ENCODE measurements around the gene SMIM20.
A peak's percentile ranks its signal among the peaks of the same experiment; 100 is the strongest.
"Not testable (repeated sequence)": the region's sequence is repeated elsewhere in the genome, so short reads cannot be mapped to it uniquely, and the experiment has no call there.

The SMIM20 gene

DNA sequence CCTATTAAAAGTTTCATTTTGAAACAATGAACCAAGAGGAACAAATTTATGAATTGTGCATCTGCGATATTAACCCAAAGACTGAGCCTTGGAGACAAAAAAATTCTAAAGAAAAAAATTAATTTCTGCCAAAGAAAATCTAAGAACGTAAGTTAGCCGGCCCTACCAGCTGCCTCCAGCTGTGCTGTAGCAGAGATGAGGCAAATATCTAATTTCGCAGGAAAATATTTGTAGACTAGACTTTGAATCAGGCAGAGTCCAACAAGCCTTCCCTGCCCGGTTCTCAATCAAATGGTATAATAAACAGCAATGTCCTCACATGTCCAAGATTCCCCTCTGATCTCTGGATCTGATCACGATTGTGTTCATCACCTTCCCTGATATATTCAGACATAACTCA is 21.2 kb upstream of the SMIM20 start:
- no peak for FAIRE-seq

DNA sequence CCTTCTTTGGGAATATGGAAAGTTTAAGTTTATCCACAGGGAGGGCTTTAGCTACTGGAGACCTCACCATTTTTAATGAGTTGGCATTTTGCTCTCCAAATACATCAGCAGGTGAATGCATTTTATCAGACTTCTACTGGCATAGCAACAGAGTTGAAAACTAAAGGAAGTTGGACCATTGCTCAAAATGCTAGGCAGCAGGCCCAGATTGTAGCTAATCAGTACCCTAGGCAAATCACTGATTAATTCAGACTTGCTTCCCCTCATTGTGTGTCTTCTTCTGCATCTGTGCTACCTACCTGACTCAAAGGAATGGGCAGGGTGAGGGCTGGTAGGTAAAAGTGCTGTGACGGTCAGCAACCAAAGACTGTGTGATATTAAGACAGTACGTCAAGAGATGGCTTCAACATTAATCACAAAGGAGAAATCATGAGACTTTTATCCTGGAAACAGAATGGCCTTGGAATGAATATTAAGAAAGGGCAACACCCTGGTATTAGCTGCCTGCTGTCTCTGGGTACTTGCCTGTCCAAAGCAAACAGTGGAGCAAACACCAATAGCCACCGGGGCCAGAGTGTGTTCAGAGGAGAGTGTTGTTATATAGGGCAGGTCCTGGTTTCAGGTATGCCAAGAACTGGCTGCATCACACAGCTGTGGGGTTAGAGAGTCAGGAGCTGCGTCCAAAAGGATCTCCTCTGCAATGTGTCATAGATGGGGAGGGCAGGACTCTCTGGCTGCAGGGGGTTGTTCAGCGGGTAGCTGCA is 17.1 kb upstream of the SMIM20 start:
- FAIRE-seq = no peak

DNA sequence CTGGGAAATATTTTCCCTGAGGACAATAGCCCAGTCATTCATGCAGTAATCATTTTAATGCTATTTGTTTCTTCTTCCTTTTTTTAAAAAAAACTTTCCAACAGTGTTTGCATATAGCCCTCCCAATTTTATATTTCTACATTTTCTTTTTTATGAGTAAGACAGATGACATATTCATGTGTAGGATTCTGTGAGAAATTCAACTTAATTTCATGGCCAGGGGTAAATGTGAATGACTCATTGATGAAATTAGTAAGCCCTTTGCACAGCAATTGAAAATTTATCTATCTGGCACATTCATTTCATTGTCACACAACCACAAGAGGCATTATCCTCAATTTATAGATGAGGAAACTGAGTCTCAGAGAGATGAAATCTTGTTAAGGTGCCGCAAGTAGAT is 13.7 kb upstream of the SMIM20 start:
- FAIRE-seq = no peak

DNA sequence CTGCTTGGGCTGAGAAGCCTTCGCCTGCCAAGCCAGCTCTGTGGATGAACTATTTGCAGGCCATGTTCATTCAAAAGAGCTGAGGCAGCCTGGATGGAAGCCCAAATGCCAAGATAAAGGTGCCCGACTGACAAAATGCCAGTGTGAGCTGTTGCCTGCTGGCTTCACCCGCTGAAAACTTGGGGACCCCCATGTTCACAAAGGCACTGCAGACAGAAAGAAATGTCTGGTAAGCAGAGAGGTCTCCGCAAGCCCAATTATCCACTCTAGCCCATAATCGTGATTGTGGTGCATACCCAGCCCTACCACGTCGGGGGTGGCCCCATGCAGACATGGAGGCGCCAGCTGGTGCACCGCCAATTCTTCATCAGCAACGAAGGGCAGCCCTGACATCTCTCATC is 13.0 kb upstream of the SMIM20 start:
- FAIRE-seq = no peak

DNA sequence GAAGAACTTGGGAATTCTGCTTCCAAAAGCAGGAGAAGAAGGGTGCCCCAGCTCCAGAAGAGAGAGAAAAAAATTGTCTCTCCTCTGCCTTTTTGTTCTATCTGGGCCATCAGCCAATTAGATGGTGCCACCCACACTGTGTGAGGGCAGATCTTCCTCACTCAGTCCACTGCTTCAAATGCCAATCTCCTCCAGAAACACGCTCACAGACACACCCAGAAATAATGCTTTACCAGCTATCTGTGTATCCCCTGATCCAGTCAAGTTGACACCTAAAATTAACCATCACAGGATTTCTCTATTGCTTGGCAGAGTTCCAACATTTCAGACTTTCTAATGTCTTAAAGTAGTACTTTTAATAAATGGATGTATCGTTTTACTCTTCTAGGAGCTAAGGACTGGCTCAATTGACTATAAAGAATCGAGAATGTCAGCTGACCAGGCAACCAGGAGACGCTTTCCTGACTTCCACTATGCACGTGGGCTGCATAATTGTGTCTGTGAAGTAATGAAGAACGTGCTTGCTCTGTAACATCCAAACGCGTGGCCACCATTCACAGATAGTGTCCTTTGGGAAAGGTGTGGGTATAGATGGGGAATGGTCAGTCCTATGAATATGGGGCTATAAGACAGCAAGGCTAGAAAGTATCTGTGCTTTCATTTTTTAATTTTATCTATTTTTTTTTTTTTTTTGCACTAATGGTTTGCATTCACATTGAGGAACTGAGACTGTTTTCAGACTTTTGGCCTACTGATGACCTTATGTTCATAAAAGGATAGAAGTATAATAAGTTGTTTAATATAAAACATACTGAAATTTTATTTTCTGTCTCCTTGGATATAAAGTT is 9.9 kb upstream of the SMIM20 start:
- FAIRE-seq = no peak

DNA sequence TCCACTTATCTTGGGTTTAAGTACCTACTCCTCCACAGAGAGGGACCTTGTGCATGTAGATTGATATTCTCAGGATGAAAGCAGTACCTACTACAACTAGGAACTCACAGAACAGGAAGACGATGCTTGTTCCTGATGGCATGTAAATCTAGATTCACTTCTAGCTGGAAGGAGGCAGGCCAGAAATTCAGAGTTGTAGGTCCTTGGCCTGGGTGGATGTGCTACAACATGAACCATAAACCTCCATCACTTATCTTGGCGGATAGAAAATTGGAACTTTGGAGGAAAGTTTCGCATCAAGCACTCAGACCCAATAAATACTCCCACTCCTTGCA is 9.3 kb upstream of the SMIM20 start:
- no peak for FAIRE-seq

DNA sequence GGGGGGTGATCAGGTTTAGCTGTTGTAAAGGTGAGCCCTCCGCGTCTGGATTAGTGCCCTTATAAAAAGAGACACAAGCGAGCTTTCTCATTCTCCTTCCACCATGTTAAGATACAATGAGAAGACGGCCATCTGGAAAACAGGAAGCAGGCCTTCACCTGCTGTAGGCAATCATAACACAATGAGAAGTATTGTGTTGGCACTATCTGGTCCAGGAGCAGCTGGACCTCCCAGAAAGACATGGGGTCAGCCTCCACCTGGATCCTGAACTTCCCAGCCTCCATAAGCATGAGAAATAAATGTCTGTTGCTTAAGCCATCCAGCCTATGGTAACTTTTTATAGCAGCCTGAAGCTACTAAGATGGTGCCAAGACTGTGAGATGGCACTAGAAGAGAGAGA is 8.6 kb upstream of the SMIM20 start:
- FAIRE-seq = no peak

DNA sequence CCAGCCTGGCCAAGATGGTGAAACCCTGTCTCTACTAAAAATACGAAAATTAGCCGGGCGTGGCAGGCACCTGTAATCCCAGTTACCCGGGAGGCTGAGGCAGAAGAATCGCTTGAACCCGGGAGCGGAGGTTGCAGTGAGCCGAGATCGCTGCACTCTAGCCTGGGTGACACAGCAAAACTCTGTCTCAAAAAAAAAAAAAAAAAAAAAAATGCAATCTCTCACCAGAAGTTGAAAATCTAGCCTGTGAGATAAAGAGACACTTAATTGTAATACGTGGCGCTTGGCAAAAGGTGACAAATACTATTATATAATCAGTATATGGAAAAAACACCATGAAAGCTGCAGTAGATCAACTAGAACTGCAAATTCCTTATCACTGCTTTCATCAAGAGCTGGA is 7.9 kb upstream of the SMIM20 start:
- FAIRE-seq = not testable (repeated sequence)

DNA sequence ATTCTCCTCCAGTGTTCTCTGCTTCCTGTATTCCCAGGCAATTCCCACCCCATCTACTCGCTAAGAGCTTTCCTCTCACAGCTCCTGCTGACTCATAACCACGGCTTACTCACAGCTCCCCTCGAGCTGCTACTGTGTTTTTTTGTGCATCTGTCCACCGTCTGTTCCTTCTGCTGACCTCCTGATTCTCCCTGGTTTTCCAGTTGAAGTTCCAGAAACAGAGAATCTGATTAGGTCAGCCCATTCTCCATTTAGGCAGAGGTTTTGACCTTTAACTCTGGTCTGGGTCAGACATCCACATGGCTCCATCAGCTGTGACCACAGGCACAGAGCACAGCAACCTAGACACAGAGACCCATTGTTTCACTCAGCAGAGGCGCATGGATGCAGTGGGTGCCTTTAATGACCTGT is 5.5 kb upstream of the SMIM20 start:
- no peak for FAIRE-seq

DNA sequence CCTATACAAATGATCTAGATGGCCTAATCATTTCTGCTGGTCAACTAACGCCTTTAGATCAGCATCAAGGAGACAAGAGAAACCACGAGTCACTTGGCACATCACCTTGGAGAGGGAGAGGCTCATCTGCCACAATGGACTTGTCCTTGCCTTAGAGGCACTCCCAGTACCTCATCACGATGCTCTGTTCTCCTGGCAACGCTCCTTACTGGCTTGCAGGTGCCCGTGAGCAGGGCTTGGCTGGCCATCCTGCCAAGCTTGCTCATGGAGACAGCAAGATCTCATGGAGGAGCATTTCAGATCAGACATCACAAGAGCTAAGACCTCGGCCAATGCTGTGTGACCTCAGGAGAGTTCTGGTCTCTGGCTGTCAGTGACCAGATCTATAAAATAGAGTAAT is 2.7 kb upstream of the SMIM20 start:
- FAIRE-seq = no peak

DNA sequence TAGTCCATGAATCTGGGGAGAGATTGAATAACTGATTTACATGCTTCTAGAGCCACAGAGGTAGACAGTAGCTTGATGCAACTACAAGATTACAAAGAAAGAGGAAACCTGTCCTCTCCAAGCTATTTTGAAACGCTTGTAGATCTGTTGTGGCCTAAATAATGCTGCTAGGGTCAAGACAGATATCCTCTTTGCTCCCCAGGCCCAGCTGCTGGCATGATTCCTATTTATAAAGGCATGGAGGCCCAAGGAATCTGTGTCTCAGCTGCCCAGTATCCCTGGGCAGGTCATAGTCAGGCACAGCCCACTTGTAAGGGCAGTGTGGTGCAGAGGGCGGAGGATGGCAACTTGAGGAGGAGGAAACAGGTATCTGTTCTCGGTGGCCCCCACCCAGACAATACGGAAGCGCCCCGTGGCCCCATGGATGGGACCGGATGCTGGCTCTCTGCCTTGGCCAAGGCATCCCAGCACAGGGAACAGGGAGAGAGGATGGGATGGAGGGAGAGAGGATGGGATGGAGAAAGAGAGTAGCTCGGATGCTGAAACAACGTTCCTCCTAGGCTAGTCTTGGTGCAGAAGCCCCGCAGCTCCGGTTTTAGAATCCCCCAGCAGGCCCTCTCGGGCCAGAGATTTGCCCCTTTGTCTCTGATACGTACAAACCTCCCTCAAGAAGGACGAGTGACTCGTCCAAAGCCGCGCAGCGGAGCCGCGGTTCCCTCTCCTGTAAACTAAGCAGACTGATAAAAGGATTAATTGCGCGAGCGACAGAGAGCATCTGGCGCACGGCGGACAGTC is 767 bp upstream of the SMIM20 start:
- no peak for FAIRE-seq

DNA sequence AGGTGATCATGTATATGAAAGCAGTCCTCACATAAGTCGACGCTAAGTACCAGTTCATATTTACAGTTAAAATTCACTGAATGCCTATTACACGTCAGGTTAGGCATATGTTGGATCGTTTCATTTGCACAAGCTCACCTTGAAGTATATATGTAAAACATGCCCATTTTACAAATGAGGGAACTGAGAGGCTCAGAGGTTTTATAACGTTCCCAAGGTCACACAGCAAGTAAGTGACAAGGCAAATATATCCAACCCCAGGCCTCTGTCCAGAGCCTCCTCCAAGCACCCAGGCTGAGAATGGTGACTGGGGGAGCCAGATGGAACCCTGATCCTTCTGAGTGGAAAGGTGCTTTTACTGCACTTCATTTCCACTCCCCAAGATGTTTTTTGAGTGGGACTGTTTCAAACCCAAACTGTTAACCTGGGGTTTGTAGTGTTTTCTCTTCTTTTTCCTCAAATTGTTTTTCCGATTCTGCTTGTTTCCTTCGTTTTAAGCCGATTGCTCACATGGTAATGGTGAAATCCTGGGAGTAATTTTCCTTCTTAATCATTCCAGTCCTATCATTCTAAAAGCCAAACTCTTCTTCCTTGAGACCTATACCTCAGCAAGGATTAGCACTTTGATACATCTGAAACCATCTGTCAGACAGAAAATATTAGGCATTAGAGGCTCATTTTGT is 791 bp downstream of the SMIM20 start:
- FAIRE-seq = no peak

DNA sequence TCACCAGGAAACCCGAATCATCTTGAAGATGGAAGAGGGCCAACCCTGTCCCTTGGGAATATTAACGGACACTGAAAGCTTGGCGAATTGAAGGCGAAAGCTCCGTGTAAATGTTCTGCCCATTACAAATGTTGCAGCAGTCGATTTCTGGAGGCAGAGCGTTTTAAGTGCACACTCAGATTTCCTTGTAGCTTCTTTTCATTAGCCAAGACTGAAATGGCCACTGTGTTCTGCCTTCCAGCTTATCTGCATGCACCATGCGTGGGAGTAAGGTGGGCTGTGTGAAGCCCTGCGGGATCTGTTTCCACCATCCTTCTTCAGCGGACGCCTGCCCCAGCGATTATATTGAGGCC is 1.3 kb downstream of the SMIM20 start:
- no peak for FAIRE-seq

DNA sequence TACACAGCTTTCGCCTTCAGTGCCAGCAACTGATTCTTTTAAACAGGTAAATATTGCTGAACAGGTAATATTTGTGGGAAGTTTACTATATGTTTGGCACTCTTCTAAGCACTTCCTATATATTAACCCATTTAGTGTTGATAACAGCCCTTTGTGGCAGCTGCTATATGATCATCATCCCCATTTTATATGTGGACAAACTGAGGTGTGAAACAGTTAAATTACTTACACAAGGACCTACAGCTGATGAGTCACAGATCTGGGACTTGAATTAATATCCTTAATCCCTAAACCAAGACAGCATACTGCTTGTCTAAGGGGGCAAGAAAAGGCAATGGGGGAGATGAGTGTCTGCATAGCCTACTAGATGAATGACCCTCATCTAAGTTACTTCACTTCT is 2.9 kb downstream of the SMIM20 start:
- FAIRE-seq = no peak

DNA sequence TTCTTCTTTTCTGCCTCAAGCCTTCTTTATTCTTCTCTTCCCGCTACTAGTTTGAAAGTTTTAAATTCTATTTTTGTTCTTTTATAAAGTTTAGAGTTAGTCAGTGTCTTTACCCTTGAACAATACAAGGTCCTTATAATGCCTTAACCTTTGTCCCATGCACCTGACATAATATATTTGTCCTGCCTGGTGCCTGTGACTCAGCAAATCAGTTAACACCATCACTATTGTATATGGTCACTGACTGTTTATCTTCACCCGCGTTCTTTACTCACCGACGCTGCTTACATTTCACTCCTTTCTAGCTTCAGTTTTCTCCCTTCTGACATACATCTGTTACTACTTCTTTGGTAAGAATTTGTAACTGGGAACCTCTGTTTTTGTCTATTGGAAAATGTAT is 5.7 kb downstream of the SMIM20 start:
- no peak for FAIRE-seq

DNA sequence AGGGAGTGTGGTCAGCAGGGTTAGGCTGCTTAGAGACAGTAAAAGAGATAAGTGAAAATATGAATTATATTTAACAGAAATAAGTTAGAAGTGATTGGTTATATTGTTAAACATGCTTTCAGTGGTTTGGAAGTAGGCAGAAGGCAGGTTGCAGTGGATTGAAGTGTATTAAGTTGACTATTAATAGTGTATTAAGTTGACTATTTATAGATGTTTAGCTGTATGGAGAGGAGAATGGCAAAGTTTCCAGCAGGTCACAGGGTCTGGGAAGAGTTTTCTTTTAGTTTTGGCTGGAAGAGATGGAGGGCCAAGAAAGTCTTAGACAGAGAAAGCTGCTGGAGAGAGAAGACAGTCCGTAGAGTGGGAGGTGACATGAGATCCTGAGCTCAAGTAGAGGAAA is 7.9 kb downstream of the SMIM20 start:
- no peak for FAIRE-seq

DNA sequence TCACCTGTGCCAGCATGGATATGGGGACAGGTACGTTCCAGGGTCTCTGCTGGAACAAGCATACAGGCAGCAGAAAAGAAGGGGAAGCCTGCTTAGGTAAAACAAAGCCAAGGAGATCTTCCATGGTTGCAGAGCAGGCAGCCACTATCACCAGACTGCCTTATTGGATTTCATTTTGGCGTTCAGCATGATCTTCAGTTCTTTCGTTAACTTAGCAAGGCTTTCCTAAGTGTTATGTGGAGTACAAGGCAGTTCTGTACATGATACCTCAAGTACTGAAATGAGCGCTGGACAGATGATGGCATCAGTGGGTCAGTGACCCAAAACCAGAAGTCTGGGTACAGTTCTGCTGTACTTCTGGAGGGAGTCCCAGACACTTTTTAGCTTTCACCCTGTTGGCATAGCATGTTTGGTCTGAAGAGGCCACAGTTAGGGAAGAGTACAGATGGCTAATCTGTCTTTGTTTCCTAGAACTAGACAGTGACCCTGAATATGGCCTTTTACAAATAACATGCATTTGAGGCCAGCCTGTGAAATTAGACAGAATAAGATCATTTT is 8.9 kb downstream of the SMIM20 start:
- FAIRE-seq = no peak

DNA sequence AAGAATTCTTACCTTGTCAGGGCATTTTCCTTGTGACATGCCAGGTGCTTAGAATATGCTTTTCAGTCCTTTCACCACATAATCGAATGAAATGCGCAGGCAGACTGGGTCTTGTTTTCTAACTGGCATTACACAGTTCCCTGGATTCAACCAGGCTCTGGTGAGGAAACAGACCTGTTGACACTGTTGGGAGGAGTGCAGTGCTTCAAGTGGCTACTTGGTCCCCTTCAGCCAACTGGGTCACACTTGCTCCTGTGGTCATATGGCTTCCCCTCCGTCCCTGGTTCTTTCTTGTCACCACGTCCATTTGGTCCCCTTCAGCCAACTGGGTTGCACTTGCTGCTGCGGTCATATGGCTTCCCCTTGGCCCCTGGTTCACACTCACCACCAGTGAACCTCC is 9.7 kb downstream of the SMIM20 start:
- FAIRE-seq = no peak

DNA sequence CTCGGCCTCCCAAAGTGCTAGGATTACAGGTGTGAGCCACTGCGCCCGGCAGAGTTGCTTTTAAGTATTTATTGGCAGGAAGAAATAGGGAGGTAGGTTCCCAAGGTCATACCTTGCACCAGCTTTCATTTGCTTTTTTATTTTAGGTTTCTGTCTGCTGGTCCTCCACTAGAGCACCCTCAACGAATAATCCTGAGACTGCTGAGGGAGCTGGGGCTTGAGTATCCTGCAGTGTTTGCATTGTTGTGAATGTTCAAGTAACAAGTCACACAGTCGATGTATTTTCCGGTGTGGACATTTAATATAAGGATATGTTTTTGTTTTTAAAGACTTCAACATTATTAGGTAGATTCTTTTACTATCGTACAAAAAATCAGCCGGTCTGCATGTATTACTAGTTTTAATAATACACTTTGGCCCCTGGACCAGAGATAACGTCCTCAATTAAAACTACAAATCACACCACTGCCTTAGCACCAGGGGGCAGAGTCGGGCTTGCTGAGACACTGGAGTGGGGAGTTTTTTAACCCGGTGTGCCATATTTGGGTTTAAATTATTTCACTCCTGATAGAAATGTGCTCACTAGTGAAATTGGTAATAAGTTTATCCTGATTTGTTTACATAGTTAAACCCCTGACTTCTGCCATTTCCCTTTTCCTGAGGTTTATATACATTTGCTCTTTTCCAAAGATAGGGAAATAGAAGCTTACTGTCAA is 11.6 kb downstream of the SMIM20 start:
- FAIRE-seq = peak; percentile 48

DNA sequence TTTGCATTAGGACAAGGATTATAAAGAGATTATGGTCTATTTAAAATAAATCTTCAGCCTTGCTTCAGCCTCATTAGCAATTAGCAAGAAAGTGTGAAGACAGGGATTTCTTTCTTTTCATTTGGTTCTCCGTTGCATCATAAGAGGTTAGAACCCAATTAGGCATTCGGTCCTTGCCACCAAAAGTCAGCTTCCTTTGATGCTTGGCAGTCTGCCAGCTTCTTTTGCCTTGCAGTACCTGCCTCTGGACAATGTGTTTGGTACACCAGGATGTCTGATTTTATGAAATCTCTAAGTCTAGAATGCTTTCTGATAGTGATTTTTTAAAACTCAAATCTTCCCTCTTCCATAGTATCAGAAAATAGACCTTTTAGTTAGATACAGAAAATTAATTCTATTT is 12.4 kb downstream of the SMIM20 start:
- FAIRE-seq = no peak

DNA sequence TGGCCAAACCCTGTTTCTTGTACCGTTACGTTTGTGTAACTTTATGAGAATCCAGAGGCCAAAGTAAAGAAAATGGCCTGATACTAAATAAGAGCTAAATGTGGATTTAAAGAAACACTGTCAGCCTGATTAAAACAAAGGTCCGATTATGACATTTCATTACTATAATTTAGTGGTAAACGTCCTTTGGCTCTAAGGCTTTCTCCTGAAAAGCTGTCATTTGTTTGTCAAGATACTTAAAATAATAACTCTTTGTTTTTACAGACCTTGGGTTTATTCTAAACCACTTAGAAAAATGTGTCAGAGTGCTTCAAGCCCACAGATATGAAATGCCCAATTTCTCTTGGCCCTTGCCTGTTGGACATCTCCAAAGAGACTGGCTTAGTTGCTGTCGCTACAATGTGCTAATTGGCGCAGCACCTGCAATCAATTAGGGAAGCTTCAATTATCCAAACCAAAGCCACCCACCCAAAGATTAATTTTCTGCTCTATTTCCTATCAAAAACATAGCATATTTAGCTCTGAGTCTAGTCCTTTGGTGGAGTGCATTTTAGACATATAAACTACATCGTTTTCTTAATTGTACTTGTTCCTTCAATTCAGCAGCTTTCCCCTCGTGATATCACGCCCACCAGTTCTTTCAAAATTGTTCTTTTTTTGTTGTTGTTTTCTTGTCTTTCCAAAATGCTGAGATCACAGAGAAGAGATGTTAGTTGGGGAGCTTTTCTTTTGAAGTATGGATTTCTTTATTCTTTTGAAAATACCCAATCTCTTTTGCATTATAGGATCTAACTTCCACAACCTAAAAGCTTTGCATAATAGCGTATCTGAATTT is 13.6 kb downstream of the SMIM20 start:
- no peak for FAIRE-seq

All from G401.6 (cell line).